GM23338 (cell line): ENCODE measurements around the gene KCNH4. TPM values are rescaled to one million over a fixed set of nuclear protein-coding genes. Genes with fewer than 3 reads are reported as not detected.
A peak's percentile ranks its signal among the peaks of the same experiment; 100 is the strongest.

ENCODE experiments used
- ATAC-seq: fragments of 200-7000 bp; cut with Tn5 transposase; 3 replicates; pipeline ENCODE4 v1.9.1; 2020
- DNase-seq: peaks from one replicate; pipeline ENCODE4 v3.0.0-alpha.2; 2015; ENCODE audit warnings: low spot score
- H2AFZ ChIP-seq: fragments of 200-600 bp; sonication (generic); 2 replicates; pipeline ENCODE4 v1.8.0; 2016; ENCODE audit warnings: antibody characterized with exemption, mild to moderate bottlenecking, moderate library complexity
- H3F3A ChIP-seq: fragments of 200-600 bp; sonication (generic); replicated peaks from 2 replicates; pipeline ENCODE4 v1.8.0; 2017; ENCODE audit warnings: antibody characterized with exemption, mixed run types, low read depth
- H3K27ac ChIP-seq: fragments of 200-600 bp; sonication (generic); 2 replicates; pipeline ENCODE4 v1.6.1; 2016; ENCODE audit warnings: low read depth
- H3K27me3 ChIP-seq: fragments of 200-600 bp; sonication (generic); 2 replicates; pipeline ENCODE4 v1.8.0; 2016; ENCODE audit warnings: mild to moderate bottlenecking, mixed run types, moderate library complexity; ENCODE audit not compliant: insufficient read depth
- H3K36me3 ChIP-seq: fragments of 200-600 bp; sonication (generic); 2 replicates; pipeline ENCODE4 v1.8.0; 2016; ENCODE audit warnings: mild to moderate bottlenecking; ENCODE audit not compliant: insufficient read depth
- H3K4me1 ChIP-seq: fragments of 200-600 bp; sonication (generic); 2 replicates; pipeline ENCODE4 v1.8.0; 2016; ENCODE audit warnings: mild to moderate bottlenecking, moderate library complexity; ENCODE audit not compliant: insufficient read depth
- H3K4me2 ChIP-seq: fragments of 200-600 bp; sonication (generic); 2 replicates; pipeline ENCODE4 v1.7.1; 2017; ENCODE audit warnings: mixed run types
- H3K4me3 ChIP-seq: fragments of 200-600 bp; sonication (generic); 2 replicates; pipeline ENCODE4 v1.6.1; 2016; ENCODE audit warnings: mixed run types
- H3K79me2 ChIP-seq: fragments of 200-600 bp; sonication (generic); replicated peaks from 2 replicates; pipeline ENCODE4 v1.8.0; 2017; ENCODE audit warnings: mild to moderate bottlenecking; ENCODE audit not compliant: insufficient read depth
- H3K9me2 ChIP-seq: fragments of 200-600 bp; sonication (generic); 2 replicates; pipeline ENCODE4 v1.8.0; 2017; ENCODE audit not compliant: insufficient read depth
- H4K20me1 ChIP-seq: fragments of 200-600 bp; sonication (generic); replicated peaks from 2 replicates; pipeline ENCODE4 v1.8.0; 2017; ENCODE audit warnings: mild to moderate bottlenecking; ENCODE audit not compliant: insufficient read depth
- H3K27ac Mint-ChIP-seq: 2 replicates; pipeline ENCODE4 v1.8.0; 2020; ENCODE audit warnings: inconsistent platforms, mild to moderate bottlenecking, moderate library complexity, mixed read lengths
- H3K27me3 Mint-ChIP-seq: 3 replicates; pipeline ENCODE4 v1.8.0; 2022; ENCODE audit warnings: low read depth, mild to moderate bottlenecking, moderate library complexity, mixed read lengths, inconsistent platforms; ENCODE audit not compliant: insufficient read depth, poor library complexity
- H3K36me3 Mint-ChIP-seq: 3 replicates; pipeline ENCODE4 v1.8.0; 2021; ENCODE audit warnings: low read depth, mild to moderate bottlenecking, inconsistent platforms, moderate library complexity, mixed read lengths
- H3K4me1 Mint-ChIP-seq: 3 replicates; pipeline ENCODE4 v1.8.0; 2020; ENCODE audit warnings: mild to moderate bottlenecking, inconsistent platforms, mixed read lengths
- H3K4me3 Mint-ChIP-seq: 3 replicates; pipeline ENCODE4 v1.8.0; 2021; ENCODE audit warnings: moderate library complexity, mild to moderate bottlenecking, inconsistent platforms, mixed read lengths
- H3K9me3 Mint-ChIP-seq: 3 replicates; pipeline ENCODE4 v1.8.0; 2020; ENCODE audit warnings: moderate library complexity, mild to moderate bottlenecking, inconsistent platforms, mixed read lengths
- CREB1 ChIP-seq: fragments of 250-450 bp; sonication (Bioruptor Pico); IDR thresholded peaks from 2 replicates; pipeline ENCODE4 v1.5.0; 2020; ENCODE audit warnings: low read depth, mild to moderate bottlenecking, moderate library complexity
- EZH2 ChIP-seq: fragments of 200-600 bp; sonication (generic); IDR thresholded peaks from one replicate; pipeline ENCODE4 v1.8.0; 2017; ENCODE audit warnings: antibody characterized with exemption, mild to moderate bottlenecking, low read depth; ENCODE audit not compliant: unreplicated experiment
- REST ChIP-seq: IDR thresholded peaks from one replicate; pipeline ENCODE4 v1.6.1; 2018; ENCODE audit warnings: antibody characterized with exemption; ENCODE audit not compliant: unreplicated experiment
- ZNF114 ChIP-seq: fragments of 250-450 bp; sonication (Bioruptor Pico); IDR thresholded peaks from 2 replicates; pipeline ENCODE4 v1.5.0; 2020; ENCODE audit warnings: mild to moderate bottlenecking, moderate library complexity
- polyA plus RNA-seq: library from polyadenylated mRNA; unstranded; fragments of >200 nt; fragmentation: Nextera tagmentation; extraction: Ambion mirVana; gene quantifications from 2 replicates; pipeline ENCODE4 v1.2.1, GENCODE V29; 2016
- total RNA-seq: library from RNA; depleted of rRNA; stranded (reverse); fragments of >200 nt; shearing (Covaris generic); gene quantifications from 2 replicates; pipeline ENCODE4 v1.2.3, GENCODE V29; 2014
- TF ChIP-seq, protein P1 (sequence below): fragments of 250-450 bp; sonication (Bioruptor Pico); IDR thresholded peaks from 2 replicates; pipeline ENCODE4 v1.5.0; 2020; ENCODE audit warnings: mild to moderate bottlenecking, moderate library complexity

Gene KCNH4
- total and polyA plus RNA-seq, 2 experiments from 2014 or later, result 0.08 to 0.49 TPM

GRCh38 chr17:42180411-42180921 is 476 bp downstream of the KCNH4 start:
- DNase-seq (peak; percentile 64), ATAC-seq (peak; percentile 30)
- no peak for TF ChIP-seq ZNF114 (CRISPR knock-in tag)
- H3K27me3 Mint-ChIP-seq, result peaks cover 52% of the 10 kb centered on the region
- Histone ChIP-seq H3K4me2 (peak overlapping the region; percentile 96), H3K36me3 (no peaks in the 10 kb centered on the region), H3K9me2 (no peaks in the 10 kb centered on the region), H3K4me3 (peak overlapping the region; percentile 84), H4K20me1 (peaks cover 4% of the 10 kb centered on the region; the same call in 1 of the 2 replicates), H3K27ac (no peak overlapping the region), H3K4me1 (peaks cover 10% of the 10 kb centered on the region; the same call in 1 of the 2 replicates), H3K79me2 (no peaks in the 10 kb centered on the region), H3F3A (peaks cover 14% of the 10 kb centered on the region), H2AFZ (peak overlapping the region; percentile 91), H3K27me3 (peaks cover 42% of the 10 kb centered on the region)
- peak overlapping the region; percentile 82 for H3K4me3 Mint-ChIP-seq
- H3K27ac Mint-ChIP-seq, result no peak overlapping the region
- H3K36me3 Mint-ChIP-seq, result no peaks in the 10 kb centered on the region
- H3K9me3 Mint-ChIP-seq, result no peaks in the 10 kb centered on the region; the same call in 2 of the 3 replicates
- peaks cover 30% of the 10 kb centered on the region for H3K4me1 Mint-ChIP-seq

GRCh38 chr17:42179911-42180410 is 981 bp downstream of the KCNH4 start:
- H3K4me3 ChIP-seq, result peak overlapping the region; percentile 84
- no peaks in the 10 kb centered on the region for H3K36me3 ChIP-seq
- peak overlapping the region; percentile 82 for H3K4me3 Mint-ChIP-seq
- peaks cover 4% of the 10 kb centered on the region; the same call in 1 of the 2 replicates for H4K20me1 ChIP-seq
- no peak overlapping the region for H3K27ac Mint-ChIP-seq
- ATAC-seq (peak; percentile 55), DNase-seq (peak; percentile 91)
- H3K36me3 Mint-ChIP-seq, result no peaks in the 10 kb centered on the region
- H3K79me2 ChIP-seq, result no peaks in the 10 kb centered on the region
- peaks cover 37% of the 10 kb centered on the region for H3K27me3 ChIP-seq
- H3K9me3 Mint-ChIP-seq, result no peaks in the 10 kb centered on the region; the same call in 2 of the 3 replicates
- H3K4me2 ChIP-seq, result peak overlapping the region; percentile 96
- H2AFZ ChIP-seq, result peak overlapping the region; percentile 91
- H3F3A ChIP-seq, result peaks cover 14% of the 10 kb centered on the region
- no peak overlapping the region for H3K27ac ChIP-seq
- H3K4me1 ChIP-seq, result peaks cover 9% of the 10 kb centered on the region; the same call in 1 of the 2 replicates
- peaks cover 47% of the 10 kb centered on the region for H3K27me3 Mint-ChIP-seq
- no peaks in the 10 kb centered on the region for H3K9me2 ChIP-seq
- H3K4me1 Mint-ChIP-seq, result peaks cover 26% of the 10 kb centered on the region
- peak; percentile 94 for TF ChIP-seq REST
- TF ChIP-seq CREB1, result 0 out of 2 replicates have a peak, but pooled peaks have one; percentile 34
- TF ChIP-seq EZH2, result no peak
- TF ChIP-seq, protein P1, sequence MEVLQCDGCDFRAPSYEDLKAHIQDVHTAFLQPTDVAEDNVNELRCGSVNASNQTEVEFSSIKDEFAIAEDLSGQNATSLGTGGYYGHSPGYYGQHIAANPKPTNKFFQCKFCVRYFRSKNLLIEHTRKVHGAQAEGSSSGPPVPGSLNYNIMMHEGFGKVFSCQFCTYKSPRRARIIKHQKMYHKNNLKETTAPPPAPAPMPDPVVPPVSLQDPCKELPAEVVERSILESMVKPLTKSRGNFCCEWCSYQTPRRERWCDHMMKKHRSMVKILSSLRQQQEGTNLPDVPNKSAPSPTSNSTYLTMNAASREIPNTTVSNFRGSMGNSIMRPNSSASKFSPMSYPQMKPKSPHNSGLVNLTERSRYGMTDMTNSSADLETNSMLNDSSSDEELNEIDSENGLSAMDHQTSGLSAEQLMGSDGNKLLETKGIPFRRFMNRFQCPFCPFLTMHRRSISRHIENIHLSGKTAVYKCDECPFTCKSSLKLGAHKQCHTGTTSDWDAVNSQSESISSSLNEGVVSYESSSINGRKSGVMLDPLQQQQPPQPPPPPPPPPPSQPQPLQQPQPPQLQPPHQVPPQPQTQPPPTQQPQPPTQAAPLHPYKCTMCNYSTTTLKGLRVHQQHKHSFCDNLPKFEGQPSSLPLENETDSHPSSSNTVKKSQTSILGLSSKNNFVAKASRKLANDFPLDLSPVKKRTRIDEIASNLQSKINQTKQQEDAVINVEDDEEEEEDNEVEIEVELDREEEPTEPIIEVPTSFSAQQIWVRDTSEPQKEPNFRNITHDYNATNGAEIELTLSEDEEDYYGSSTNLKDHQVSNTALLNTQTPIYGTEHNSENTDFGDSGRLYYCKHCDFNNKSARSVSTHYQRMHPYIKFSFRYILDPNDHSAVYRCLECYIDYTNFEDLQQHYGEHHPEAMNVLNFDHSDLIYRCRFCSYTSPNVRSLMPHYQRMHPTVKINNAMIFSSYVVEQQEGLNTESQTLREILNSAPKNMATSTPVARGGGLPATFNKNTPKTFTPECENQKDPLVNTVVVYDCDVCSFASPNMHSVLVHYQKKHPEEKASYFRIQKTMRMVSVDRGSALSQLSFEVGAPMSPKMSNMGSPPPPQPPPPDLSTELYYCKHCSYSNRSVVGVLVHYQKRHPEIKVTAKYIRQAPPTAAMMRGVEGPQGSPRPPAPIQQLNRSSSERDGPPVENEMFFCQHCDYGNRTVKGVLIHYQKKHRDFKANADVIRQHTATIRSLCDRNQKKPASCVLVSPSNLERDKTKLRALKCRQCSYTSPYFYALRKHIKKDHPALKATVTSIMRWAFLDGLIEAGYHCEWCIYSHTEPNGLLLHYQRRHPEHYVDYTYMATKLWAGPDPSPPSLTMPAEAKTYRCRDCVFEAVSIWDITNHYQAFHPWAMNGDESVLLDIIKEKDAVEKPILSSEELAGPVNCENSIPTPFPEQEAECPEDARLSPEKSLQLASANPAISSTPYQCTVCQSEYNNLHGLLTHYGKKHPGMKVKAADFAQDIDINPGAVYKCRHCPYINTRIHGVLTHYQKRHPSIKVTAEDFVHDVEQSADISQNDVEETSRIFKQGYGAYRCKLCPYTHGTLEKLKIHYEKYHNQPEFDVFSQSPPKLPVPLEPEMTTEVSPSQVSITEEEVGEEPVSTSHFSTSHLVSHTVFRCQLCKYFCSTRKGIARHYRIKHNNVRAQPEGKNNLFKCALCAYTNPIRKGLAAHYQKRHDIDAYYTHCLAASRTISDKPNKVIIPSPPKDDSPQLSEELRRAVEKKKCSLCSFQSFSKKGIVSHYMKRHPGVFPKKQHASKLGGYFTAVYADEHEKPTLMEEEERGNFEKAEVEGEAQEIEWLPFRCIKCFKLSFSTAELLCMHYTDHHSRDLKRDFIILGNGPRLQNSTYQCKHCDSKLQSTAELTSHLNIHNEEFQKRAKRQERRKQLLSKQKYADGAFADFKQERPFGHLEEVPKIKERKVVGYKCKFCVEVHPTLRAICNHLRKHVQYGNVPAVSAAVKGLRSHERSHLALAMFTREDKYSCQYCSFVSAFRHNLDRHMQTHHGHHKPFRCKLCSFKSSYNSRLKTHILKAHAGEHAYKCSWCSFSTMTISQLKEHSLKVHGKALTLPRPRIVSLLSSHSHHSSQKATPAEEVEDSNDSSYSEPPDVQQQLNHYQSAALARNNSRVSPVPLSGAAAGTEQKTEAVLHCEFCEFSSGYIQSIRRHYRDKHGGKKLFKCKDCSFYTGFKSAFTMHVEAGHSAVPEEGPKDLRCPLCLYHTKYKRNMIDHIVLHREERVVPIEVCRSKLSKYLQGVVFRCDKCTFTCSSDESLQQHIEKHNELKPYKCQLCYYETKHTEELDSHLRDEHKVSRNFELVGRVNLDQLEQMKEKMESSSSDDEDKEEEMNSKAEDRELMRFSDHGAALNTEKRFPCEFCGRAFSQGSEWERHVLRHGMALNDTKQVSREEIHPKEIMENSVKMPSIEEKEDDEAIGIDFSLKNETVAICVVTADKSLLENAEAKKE (CRISPR knock-in tag), result no peak
